Endothelial cell (in vitro differentiated cells): ENCODE measurements around the gene PRPH. TPM values are rescaled to one million over a fixed set of nuclear protein-coding genes. Genes with fewer than 3 reads are reported as not detected.
A peak's percentile ranks its signal among the peaks of the same experiment; 100 is the strongest.

Experiments
- DNase-seq: peaks from one replicate; pipeline ENCODE4 v3.0.0; 2021; ENCODE audit warnings: low spot score
- H3K27ac Mint-ChIP-seq: one replicate; pipeline ENCODE4 v1.8.0; 2021; ENCODE audit warnings: mixed read lengths, inconsistent platforms; ENCODE audit not compliant: unreplicated experiment
- H3K27me3 Mint-ChIP-seq: one replicate; pipeline ENCODE4 v1.8.0; 2021; ENCODE audit warnings: mild to moderate bottlenecking, moderate library complexity, mixed read lengths, inconsistent platforms; ENCODE audit not compliant: unreplicated experiment
- H3K36me3 Mint-ChIP-seq: one replicate; pipeline ENCODE4 v1.8.0; 2021; ENCODE audit warnings: mild to moderate bottlenecking, low read depth, mixed read lengths, inconsistent platforms; ENCODE audit not compliant: unreplicated experiment
- H3K4me1 Mint-ChIP-seq: one replicate; pipeline ENCODE4 v1.8.0; 2021; ENCODE audit warnings: mild to moderate bottlenecking, mixed read lengths, inconsistent platforms; ENCODE audit not compliant: unreplicated experiment
- H3K4me3 Mint-ChIP-seq: one replicate; pipeline ENCODE4 v1.8.0; 2021; ENCODE audit warnings: mild to moderate bottlenecking, mixed read lengths, inconsistent platforms; ENCODE audit not compliant: unreplicated experiment
- H3K9me3 Mint-ChIP-seq: one replicate; pipeline ENCODE4 v1.8.0; 2021; ENCODE audit warnings: mixed read lengths, inconsistent platforms; ENCODE audit not compliant: unreplicated experiment
- CTCF ChIP-seq: fragments of 200-600 bp; sonication (generic); IDR thresholded peaks from one replicate; pipeline ENCODE4 v1.5.0; 2021; ENCODE audit warnings: antibody characterized with exemption; ENCODE audit not compliant: unreplicated experiment
- total RNA-seq: library from RNA; stranded (reverse); fragmentation: NEBNext Ultra II Directional; extraction: Animal tissue kit (Norgen Biotek cat#: 25700); gene quantifications from one replicate; pipeline ENCODE4 v1.2.1, GENCODE V29; 2021; ENCODE audit not compliant: unreplicated experiment

PRPH gene
- total RNA-seq, 1 donor from 2014 or later, result not detected

DNA sequence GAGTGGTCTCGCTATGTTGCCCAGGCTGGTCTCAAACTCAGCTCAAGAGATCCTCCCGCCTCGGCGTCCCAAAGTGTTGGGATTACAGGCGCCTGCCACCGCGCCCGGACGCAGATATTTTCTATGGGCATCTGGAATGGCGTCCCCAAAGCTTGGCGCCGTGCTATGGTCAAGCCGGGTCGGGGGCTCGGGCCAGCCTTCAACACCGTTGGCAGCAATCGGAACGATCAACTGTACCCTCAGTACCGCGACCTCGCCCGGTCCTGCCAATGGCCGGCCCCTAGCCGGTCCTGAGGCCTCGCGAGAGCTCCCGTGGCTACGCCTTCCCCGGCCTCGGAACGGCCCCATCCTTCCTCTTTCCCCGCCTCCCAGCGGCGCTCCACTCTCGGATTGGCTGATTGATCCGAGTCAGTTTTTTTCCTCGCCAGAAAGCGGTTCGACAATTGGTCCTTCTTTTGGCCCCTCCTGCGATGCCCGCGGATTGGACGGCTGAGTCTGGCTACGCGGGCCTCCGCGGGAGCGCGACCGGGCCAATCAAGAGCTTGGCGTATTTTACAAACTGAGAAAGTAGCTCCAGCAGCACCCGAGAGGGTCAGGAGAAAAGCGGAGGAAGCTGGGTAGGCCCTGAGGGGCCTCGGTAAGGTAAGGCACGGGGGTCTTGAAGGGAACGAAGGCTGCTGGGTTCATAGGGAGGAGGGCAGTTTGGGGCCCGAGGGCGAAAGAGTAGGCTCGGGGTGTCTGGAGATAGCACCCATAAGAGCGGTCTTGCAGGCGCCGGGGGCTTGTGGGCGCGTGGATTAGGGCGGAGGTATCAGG, 28.0 kb downstream of the PRPH start, which contains the start of gene TROAP:
TROAP (plus strand) TSS at position 548 of the 816 bp plus-strand sequence. CDS start 354 bp downstream, outside the sequence.
- no peak for TF ChIP-seq CTCF
- H3K4me1 Mint-ChIP-seq, result peaks cover 13% of the 10 kb centered on the region

GRCh38 chr12:49323524-49324097, 28.7 kb downstream of the PRPH start:
- Mint-ChIP-seq H3K36me3 (no peaks in the 10 kb centered on the region), H3K9me3 (no peaks in the 10 kb centered on the region), H3K27me3 (peaks cover 6% of the 10 kb centered on the region), H3K4me1 (peaks cover 13% of the 10 kb centered on the region), H3K27ac (peak overlapping the region; percentile 84), H3K4me3 (peak overlapping the region; percentile 96)
- no peak for DNase-seq
- no peak for TF ChIP-seq CTCF

More for the DNA sequence above, 28.0 kb downstream of the PRPH start, which contains the start of gene TROAP:
- peak within 1 kb of the TSS; percentile 84 for H3K27ac Mint-ChIP-seq
- DNase-seq, result peak; percentile 98
- H3K4me3 Mint-ChIP-seq, result peak within 1 kb of the TSS; percentile 96
- peaks cover 6% of the 10 kb centered on the region for H3K27me3 Mint-ChIP-seq
- no peaks in the 10 kb centered on the region for H3K36me3 Mint-ChIP-seq
- H3K9me3 Mint-ChIP-seq, result no peaks in the 10 kb centered on the region

- H3K36me3 Mint-ChIP-seq, result peaks cover 4% of the 10 kb centered on the region
- no peaks in the 10 kb centered on the region for H3K9me3 Mint-ChIP-seq
- no peak for DNase-seq
- no peak for TF ChIP-seq CTCF
- H3K4me1 Mint-ChIP-seq, result peaks cover 13% of the 10 kb centered on the region
- H3K27ac Mint-ChIP-seq, result no peak overlapping the region
- peaks cover 4% of the 10 kb centered on the region for H3K27me3 Mint-ChIP-seq
- H3K4me3 Mint-ChIP-seq, result no peak overlapping the region
Measured at GRCh38 chr12:49325606-49326005, 30.7 kb downstream of the PRPH start.

GRCh38 chr12:49327368-49327767, 32.4 kb downstream of the PRPH start:
- no peak overlapping the region for H3K4me3 Mint-ChIP-seq
- H3K36me3 Mint-ChIP-seq, result peaks cover 4% of the 10 kb centered on the region
- H3K4me1 Mint-ChIP-seq, result peaks cover 8% of the 10 kb centered on the region
- H3K27me3 Mint-ChIP-seq, result peaks cover 12% of the 10 kb centered on the region
- DNase-seq, result no peak
- no peak for TF ChIP-seq CTCF
- H3K9me3 Mint-ChIP-seq, result no peaks in the 10 kb centered on the region
- no peak overlapping the region for H3K27ac Mint-ChIP-seq

GRCh38 chr12:49327887-49328286, 32.9 kb downstream of the PRPH start:
- H3K27me3 Mint-ChIP-seq, result peaks cover 16% of the 10 kb centered on the region
- no peak overlapping the region for H3K4me3 Mint-ChIP-seq
- peaks cover 4% of the 10 kb centered on the region for H3K36me3 Mint-ChIP-seq

More at GRCh38 chr12:49327887-49328286, 32.9 kb downstream of the PRPH start:
- no peak for TF ChIP-seq CTCF
- DNase-seq, result no peak
- no peak overlapping the region for H3K27ac Mint-ChIP-seq
- no peaks in the 10 kb centered on the region for H3K9me3 Mint-ChIP-seq
- H3K4me1 Mint-ChIP-seq, result peaks cover 7% of the 10 kb centered on the region
